A673 (cell line): ENCODE results near the gene TMOD2.

Source experiments
- CTCF ChIP-seq: fragments of 300-800, 200-600 bp; sonication (generic); conservative IDR thresholded peaks from 2 replicates; pipeline ENCODE4 v1.5.1; 2017; ENCODE audit warnings: low read depth, mild to moderate bottlenecking, antibody characterized with exemption, low read length, moderate library complexity, mixed read lengths
- EZH2 ChIP-seq: fragments of 200-600 bp; sonication (generic); IDR thresholded peaks from 2 replicates; pipeline ENCODE4 v1.6.1; 2017; ENCODE audit warnings: borderline replicate concordance, low read depth, mild to moderate bottlenecking, mixed read lengths, antibody characterized with exemption, low read length; ENCODE audit not compliant: poor library complexity, severe bottlenecking

- TF ChIP-seq CTCF (peak; percentile 84), EZH2 (no peak)
These were observed 24.8 kb downstream of the TMOD2 start for GRCh38 chr15:51775967-51776816.
